Panc1 (cell line): Measurements from ENCODE around the gene PPP1R14C. TPM values are rescaled to one million over a fixed set of nuclear protein-coding genes. Genes with fewer than 3 reads are reported as not detected.

Experiments used
- ATAC-seq: fragments of 200-7000 bp; cut with Tn5 transposase; 2 replicates; pipeline ENCODE4 v1.9.1; 2020; ENCODE audit warnings: mild to moderate bottlenecking, moderate library complexity
- BruUV-seq: library from RNA; stranded (reverse); fragments of 400-500 nt; replicated peaks from 2 replicates; lab custom pipeline; 2021; lab: Mats Ljungman, UMichigan
- CTCF ChIA-PET: fragments of 300-600 bp; sonication (Branson Sonifier 250); formaldehyde crosslinking; loops from one replicate; lab custom pipeline; 2022; ENCODE audit warnings: antibody characterized with exemption; lab: Charles Lee
- POLR2A ChIA-PET: fragments of 300-600 bp; sonication (Branson Sonifier 250); formaldehyde crosslinking; loops from one replicate; lab custom pipeline; 2022; ENCODE audit warnings: antibody characterized with exemption; lab: Charles Lee
- DNase-seq: peaks from one replicate; pipeline ENCODE4 v3.0.0-alpha.2; 2010; ENCODE audit warnings: low read depth, low spot score
- H3K27ac ChIP-seq: 2 replicates; pipeline ENCODE4 v1.5.1; 2011; ENCODE audit warnings: mild to moderate bottlenecking, low read length, inconsistent platforms
- H3K27me3 ChIP-seq: fragments of 200-500 bp; sonication (Bioruptor generic); 2 replicates; pipeline ENCODE4 v1.6.0; 2014; ENCODE audit warnings: low read length, inconsistent platforms; ENCODE audit not compliant: control insufficient read depth, insufficient read depth
- H3K36me3 ChIP-seq: fragments of 200-500 bp; sonication (Bioruptor generic); 2 replicates; pipeline ENCODE4 v1.5.1; 2014; ENCODE audit warnings: inconsistent platforms, mild to moderate bottlenecking, low read length, moderate library complexity; ENCODE audit not compliant: control insufficient read depth, insufficient read depth
- H3K4me1 ChIP-seq: 2 replicates; pipeline ENCODE4 v1.5.1; 2011; ENCODE audit warnings: inconsistent platforms, mild to moderate bottlenecking, low read length, moderate library complexity; ENCODE audit not compliant: control insufficient read depth, insufficient read depth
- H3K4me3 ChIP-seq, 2 experiments: 2 replicates each; pipeline ENCODE4 v1.5.1; 2011 to 2012; ENCODE audit warnings: low read depth in 2 of 2, low read length in 2 of 2, mild to moderate bottlenecking in 2 of 2, inconsistent platforms in 1 of 2, moderate library complexity in 1 of 2
- H3K9me3 ChIP-seq: fragments of 200-500 bp; sonication (Bioruptor generic); 2 replicates; pipeline ENCODE4 v1.5.1; 2014; ENCODE audit warnings: low read depth, mild to moderate bottlenecking, inconsistent platforms, low read length, moderate library complexity; ENCODE audit not compliant: control insufficient read depth, insufficient read depth
- CTCF ChIP-seq: fragments of 450-650 bp; IDR thresholded peaks from 2 replicates; pipeline ENCODE4 v1.5.1; 2017; ENCODE audit warnings: mild to moderate bottlenecking
- POLR2AphosphoS5 ChIP-seq: IDR thresholded peaks from 2 replicates; pipeline ENCODE4 v1.6.1; 2012; ENCODE audit warnings: mild to moderate bottlenecking, low read depth, low read length, moderate library complexity
- SIN3A ChIP-seq: IDR thresholded peaks from 2 replicates; pipeline ENCODE4 v1.6.1; 2012; ENCODE audit warnings: low read depth, mild to moderate bottlenecking, low read length, moderate library complexity, borderline replicate concordance; ENCODE audit not compliant: insufficient read depth
- TCF7L2 ChIP-seq: IDR thresholded peaks from 2 replicates; pipeline ENCODE4 v1.6.1; 2011; ENCODE audit warnings: mild to moderate bottlenecking, low read depth, low read length, inconsistent platforms
- in situ Hi-C: cut with HindIII; loops from 2 replicates; pipeline ENCODE4 v1.10.0; 2016; ENCODE audit warnings: low sequenced_read_pairs, low pct_unique_long_range_greater_than_20kb
- intact Hi-C: fragments of 100-400 bp; cut with micrococcal nuclease; formaldehyde crosslinking; loops from one replicate; pipeline ENCODE4 v1.10.0; 2022; ENCODE audit not compliant: unreplicated experiment
- total RNA-seq: library from RNA; stranded (reverse); gene quantifications from one replicate; pipeline ENCODE4 v1.2.1, GENCODE V29; 2021; ENCODE audit not compliant: unreplicated experiment
- TF ChIP-seq, protein P1 (sequence below), 2 experiments: IDR thresholded peaks; 2 replicates each; pipeline ENCODE4 v1.6.1; 2011 to 2012; ENCODE audit warnings: low read depth in 2 of 2, control low read depth in 1 of 2, low read length in 1 of 2, mild to moderate bottlenecking in 1 of 2, moderate library complexity in 1 of 2; ENCODE audit not compliant: insufficient read depth in 1 of 2

Gene PPP1R14C
- total RNA-seq, 1 experiment from 2014 or later, result not detected

GRCh38 chr6:150236544-150236943 is 93.7 kb downstream of the PPP1R14C start:
- ATAC-seq, result no peak
- H3K4me3 ChIP-seq, result no peak overlapping the region
- no peak for DNase-seq
- no peak for TF ChIP-seq SIN3A
- no peak for TF ChIP-seq TCF7L2
- TF ChIP-seq POLR2AphosphoS5, result no peak
- TF ChIP-seq, protein P1, sequence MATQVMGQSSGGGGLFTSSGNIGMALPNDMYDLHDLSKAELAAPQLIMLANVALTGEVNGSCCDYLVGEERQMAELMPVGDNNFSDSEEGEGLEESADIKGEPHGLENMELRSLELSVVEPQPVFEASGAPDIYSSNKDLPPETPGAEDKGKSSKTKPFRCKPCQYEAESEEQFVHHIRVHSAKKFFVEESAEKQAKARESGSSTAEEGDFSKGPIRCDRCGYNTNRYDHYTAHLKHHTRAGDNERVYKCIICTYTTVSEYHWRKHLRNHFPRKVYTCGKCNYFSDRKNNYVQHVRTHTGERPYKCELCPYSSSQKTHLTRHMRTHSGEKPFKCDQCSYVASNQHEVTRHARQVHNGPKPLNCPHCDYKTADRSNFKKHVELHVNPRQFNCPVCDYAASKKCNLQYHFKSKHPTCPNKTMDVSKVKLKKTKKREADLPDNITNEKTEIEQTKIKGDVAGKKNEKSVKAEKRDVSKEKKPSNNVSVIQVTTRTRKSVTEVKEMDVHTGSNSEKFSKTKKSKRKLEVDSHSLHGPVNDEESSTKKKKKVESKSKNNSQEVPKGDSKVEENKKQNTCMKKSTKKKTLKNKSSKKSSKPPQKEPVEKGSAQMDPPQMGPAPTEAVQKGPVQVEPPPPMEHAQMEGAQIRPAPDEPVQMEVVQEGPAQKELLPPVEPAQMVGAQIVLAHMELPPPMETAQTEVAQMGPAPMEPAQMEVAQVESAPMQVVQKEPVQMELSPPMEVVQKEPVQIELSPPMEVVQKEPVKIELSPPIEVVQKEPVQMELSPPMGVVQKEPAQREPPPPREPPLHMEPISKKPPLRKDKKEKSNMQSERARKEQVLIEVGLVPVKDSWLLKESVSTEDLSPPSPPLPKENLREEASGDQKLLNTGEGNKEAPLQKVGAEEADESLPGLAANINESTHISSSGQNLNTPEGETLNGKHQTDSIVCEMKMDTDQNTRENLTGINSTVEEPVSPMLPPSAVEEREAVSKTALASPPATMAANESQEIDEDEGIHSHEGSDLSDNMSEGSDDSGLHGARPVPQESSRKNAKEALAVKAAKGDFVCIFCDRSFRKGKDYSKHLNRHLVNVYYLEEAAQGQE (IDR thresholded peaks at IDR 0.05; ENCODE audit: insufficient read depth in 1 of 2, low read depth in 2 of 2, low read length in 1 of 2), result no peak
- no peak for TF ChIP-seq CTCF
- no peaks in the 10 kb centered on the region for H3K36me3 ChIP-seq
- H3K27ac ChIP-seq, result no peak overlapping the region
- no peaks in the 10 kb centered on the region for H3K27me3 ChIP-seq
- no TSS peak for BruUV-seq
- in situ Hi-C loops (no loop called here), intact Hi-C loops (no loop called here)
- no peaks in the 10 kb centered on the region for H3K9me3 ChIP-seq
- ChIA-PET CTCF (no interaction called here), POLR2A (no interaction called here)
- no peaks in the 10 kb centered on the region for H3K4me1 ChIP-seq

GRCh38 chr6:150237626-150238025 is 94.8 kb downstream of the PPP1R14C start:
- DNase-seq (no peak), ATAC-seq (no peak)
- CTCF ChIA-PET, result no interaction called here
- in situ Hi-C loops, result no loop called here
- H3K4me1 ChIP-seq, result no peaks in the 10 kb centered on the region
- H3K9me3 ChIP-seq, result no peaks in the 10 kb centered on the region
- no peaks in the 10 kb centered on the region for H3K27me3 ChIP-seq
- H3K36me3 ChIP-seq, result no peaks in the 10 kb centered on the region
- H3K4me3 ChIP-seq, result no peak overlapping the region
- BruUV-seq, result no TSS peak
- POLR2A ChIA-PET, result no interaction called here
- TF ChIP-seq POLR2AphosphoS5 (no peak), SIN3A (no peak), TCF7L2 (no peak), CTCF (no peak)
- TF ChIP-seq, protein P1 (IDR thresholded peaks at IDR 0.05; ENCODE audit: insufficient read depth in 1 of 2, low read depth in 2 of 2, low read length in 1 of 2), result no peak
- H3K27ac ChIP-seq, result no peak overlapping the region
- intact Hi-C loops, result no loop called here
